Breast epithelium (tissue), 4 donors: ENCODE data around the gene PRPF6. TPM values are rescaled to one million over a fixed set of nuclear protein-coding genes. Genes with fewer than 3 reads are reported as not detected.

Experiments
- DNase-seq, 2 donors: peaks; one replicate each; pipeline ENCODE4 v3.0.0-alpha.2; 2019; ENCODE audit warnings: low spot score in 2 of 2
- H3K27ac ChIP-seq, 2 donors: fragments of 200-600 bp; sonication (generic) in 1 of 2; one replicate each; pipeline ENCODE4 v1.5.1; 2016 to 2019; ENCODE audit warnings: mild to moderate bottlenecking in 1 of 2
- H3K27me3 ChIP-seq, 2 donors: fragments of 200-600 bp; sonication (generic) in 1 of 2; one replicate each; pipeline versions ENCODE4 v1.5.1 to v1.6.0; 2017 to 2019; ENCODE audit warnings: control low read depth in 1 of 2, mild to moderate bottlenecking in 1 of 2
- H3K36me3 ChIP-seq: fragments of 200-600 bp; one replicate; pipeline ENCODE4 v1.5.1; 2019
- H3K4me1 ChIP-seq, 2 donors: fragments of 200-600 bp; sonication (generic); one replicate each; pipeline ENCODE4 v1.5.1; 2016 to 2019; ENCODE audit warnings: control low read depth in 1 of 2
- H3K4me3 ChIP-seq, 3 donors: fragments of 200-600 bp; sonication (generic); 1 replicate in 2 of 3; 2 replicates in 1 of 3; pipeline ENCODE4 v1.5.1; 2016 to 2019; ENCODE audit warnings: mild to moderate bottlenecking in 3 of 3, moderate library complexity in 2 of 3
- H3K9me3 ChIP-seq, 2 donors: fragments of 200-600 bp; sonication (generic) in 1 of 2; one replicate each; pipeline ENCODE4 v1.5.1; 2016 to 2019; ENCODE audit warnings: control low read depth in 1 of 2
- CTCF ChIP-seq, 3 donors: fragments of 450-650 bp; IDR thresholded peaks; one replicate each; pipeline ENCODE4 v1.5.1; 2016 to 2017; ENCODE audit warnings: antibody characterized with exemption in 3 of 3, mild to moderate bottlenecking in 3 of 3, moderate library complexity in 3 of 3
- POLR2A ChIP-seq: fragments of 450-650 bp; IDR thresholded peaks from one replicate; pipeline ENCODE4 v1.6.1; 2016; ENCODE audit warnings: antibody characterized with exemption, mild to moderate bottlenecking, moderate library complexity
- POLR2AphosphoS5 ChIP-seq, 3 donors: sonication (generic); formaldehyde crosslinking; IDR thresholded peaks; one replicate each; pipeline ENCODE4 v1.6.1; 2017; ENCODE audit warnings: antibody characterized with exemption in 3 of 3
- intact Hi-C: fragments of 100-400 bp; cut with DNase I; formaldehyde crosslinking; loops from one replicate; pipeline ENCODE4 v1.15.1; 2023; ENCODE audit warnings: low total_unique reads
- total RNA-seq, 3 donors: library from RNA; depleted of rRNA; stranded (reverse); fragments of >200 nt; gene quantifications; one replicate each; pipeline ENCODE4 v1.1.0, GENCODE V29; 2016

PRPF6 gene
- total RNA-seq, 3 donors from 2014 or later, result 53.9 to 67.5 (median 59.6) TPM

DNA sequence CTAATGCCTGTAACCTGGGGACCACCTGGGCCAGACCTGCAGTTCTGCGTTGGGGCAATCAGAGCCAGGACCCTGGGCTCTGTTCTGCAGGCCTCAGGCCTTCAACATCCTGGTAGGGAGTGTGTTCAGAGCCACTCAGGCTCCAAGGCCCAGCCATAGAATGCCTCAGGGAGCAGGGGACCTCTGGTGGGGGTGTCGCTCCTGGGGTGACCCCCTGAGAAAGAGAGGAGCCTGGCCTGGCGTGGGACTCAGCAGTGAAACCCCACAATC, 37.2 kb upstream of the PRPF6 start:
- H3K4me3 ChIP-seq, result no peak overlapping the region
- no peaks in the 10 kb centered on the region for H3K27me3 ChIP-seq
- no peak for DNase-seq
- no peak for TF ChIP-seq CTCF (IDR thresholded peaks at IDR 0.05)
- TF ChIP-seq POLR2AphosphoS5 (IDR thresholded peaks at IDR 0.05), result no peak
- no peak for TF ChIP-seq POLR2A
- H3K9me3 ChIP-seq, result no peaks in the 10 kb centered on the region
- H3K36me3 ChIP-seq, result peaks cover 10% of the 10 kb centered on the region
- peak overlapping the region in 1 of 2 donors; percentile 88 for H3K27ac ChIP-seq
- peaks cover 7 to 10% of the 10 kb centered on the region in 2 donors for H3K4me1 ChIP-seq
- intact Hi-C loops, result no loop called here

DNA sequence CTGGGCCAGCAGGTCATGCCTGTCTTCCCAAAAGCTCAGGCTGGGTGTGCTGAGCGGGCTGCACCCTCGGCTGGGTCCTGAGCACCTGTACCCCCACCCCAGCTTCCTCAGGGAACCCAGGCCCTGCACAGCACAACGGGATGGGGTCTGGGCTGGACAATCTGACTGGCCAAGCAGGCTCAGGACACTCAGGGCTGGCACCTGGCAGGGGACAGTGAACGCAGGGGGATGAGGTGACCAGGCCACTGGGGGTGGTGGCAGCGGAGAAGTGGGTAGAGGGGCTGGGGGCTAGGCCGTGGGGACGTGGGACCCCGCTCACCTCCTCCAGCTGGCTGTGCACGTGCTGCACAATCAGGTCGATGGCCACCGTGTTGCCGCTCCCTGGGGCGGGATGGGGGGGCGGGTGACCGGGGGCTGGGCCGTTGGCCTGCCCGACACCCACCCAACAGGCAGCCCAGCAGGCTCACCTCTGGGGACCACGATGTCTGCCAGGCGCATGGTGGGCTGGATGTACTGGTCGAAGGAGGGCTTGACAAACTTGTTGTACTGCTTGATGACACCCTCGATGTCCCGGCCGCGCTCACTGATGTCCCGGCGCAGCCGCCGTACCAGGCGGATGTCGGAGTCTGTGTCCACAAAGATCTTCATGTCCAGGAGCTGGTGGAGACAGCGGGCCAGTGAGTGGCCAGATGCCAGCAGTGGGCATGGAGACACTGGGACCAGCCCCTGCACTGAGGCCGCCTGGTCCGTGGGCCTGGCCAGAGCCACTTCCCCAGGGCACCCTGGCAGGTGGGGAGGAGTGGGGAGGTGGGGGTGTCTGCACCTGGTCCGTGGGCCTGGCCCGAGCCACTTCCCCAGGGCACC, 36.6 kb upstream of the PRPF6 start:
- H3K36me3 ChIP-seq, result peaks cover 10% of the 10 kb centered on the region
- H3K27ac ChIP-seq, result peak overlapping the region; percentile 25 to 88
- peaks cover 9 to 14% of the 10 kb centered on the region in 2 donors for H3K4me1 ChIP-seq
- no peak for DNase-seq
- no peaks in the 10 kb centered on the region for H3K9me3 ChIP-seq
- intact Hi-C loops, result no loop called here
- TF ChIP-seq POLR2AphosphoS5 (IDR thresholded peaks at IDR 0.05) (no peak), POLR2A (no peak), CTCF (IDR thresholded peaks at IDR 0.05) (no peak)
- H3K4me3 ChIP-seq, result no peak overlapping the region
- H3K27me3 ChIP-seq, result no peaks in the 10 kb centered on the region

- Histone ChIP-seq H3K27ac (peak overlapping the region in 1 of 2 donors; percentile 88), H3K36me3 (peaks cover 8% of the 10 kb centered on the region), H3K4me3 (no peak overlapping the region), H3K9me3 (no peaks in the 10 kb centered on the region), H3K27me3 (no peaks in the 10 kb centered on the region), H3K4me1 (peaks cover 14 to 19% of the 10 kb centered on the region in 2 donors)
- intact Hi-C loops, result no loop called here
- no peak for DNase-seq
- TF ChIP-seq POLR2AphosphoS5 (IDR thresholded peaks at IDR 0.05) (no peak), CTCF (IDR thresholded peaks at IDR 0.05) (no peak), POLR2A (no peak)
Observed at GRCh38 chr20:63945031-63945658, 35.8 kb upstream of the PRPF6 start.

DNA sequence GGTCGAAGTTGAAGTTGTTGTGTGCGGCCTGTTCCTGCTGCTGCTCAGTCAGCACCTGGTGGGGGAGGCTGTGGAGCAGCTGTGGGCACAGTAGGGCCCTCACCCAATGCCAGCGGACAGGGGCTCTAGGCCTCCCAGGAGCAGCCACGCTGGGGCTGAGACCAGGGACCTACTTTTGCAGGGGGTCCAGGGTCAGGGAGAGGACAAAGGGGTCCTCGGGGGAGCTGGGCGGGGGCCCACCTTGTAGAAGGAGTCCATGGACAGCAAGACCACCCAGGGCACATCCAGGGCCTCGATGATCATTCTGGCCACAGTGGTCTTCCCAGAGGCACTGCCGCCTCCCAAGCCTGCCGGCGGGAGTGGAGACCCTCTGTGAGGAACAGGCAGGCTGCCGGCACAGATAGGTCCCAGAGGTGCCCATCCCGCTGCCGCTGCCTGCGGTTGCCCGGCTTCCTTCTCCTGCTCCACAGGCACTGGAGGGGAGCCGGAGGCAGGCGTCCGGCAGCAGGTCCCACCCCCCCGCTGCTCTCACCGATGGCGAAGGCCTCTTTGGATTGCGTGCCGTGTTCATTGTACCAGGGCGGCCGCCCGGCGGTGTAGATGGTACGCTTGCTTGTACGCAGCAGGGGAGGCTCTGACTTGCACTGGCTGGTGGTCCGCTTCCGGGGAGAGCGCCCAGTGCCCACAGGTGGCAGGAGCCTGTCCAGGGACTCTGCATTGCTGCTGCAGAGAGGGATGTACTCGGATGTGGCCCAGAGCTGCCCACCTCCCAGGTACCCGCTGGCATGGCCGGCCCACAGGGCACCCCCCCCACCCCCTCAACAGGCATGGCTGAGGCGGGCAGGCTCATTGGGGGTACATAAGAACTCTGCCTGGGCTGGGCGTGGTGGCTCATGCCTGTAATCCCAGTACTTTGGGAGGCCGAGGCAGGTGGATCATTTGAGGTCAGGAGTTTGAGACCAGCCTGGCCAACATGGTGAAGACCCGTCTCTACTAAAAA, 34.7 kb upstream of the PRPF6 start:
- Histone ChIP-seq H3K36me3 (no peaks in the 10 kb centered on the region), H3K27me3 (no peaks in the 10 kb centered on the region), H3K27ac (no peak overlapping the region), H3K4me3 (no peak overlapping the region), H3K4me1 (peaks cover 14 to 22% of the 10 kb centered on the region in 2 donors), H3K9me3 (no peaks in the 10 kb centered on the region)
- no peak for TF ChIP-seq CTCF (IDR thresholded peaks at IDR 0.05)
- no peak for TF ChIP-seq POLR2AphosphoS5 (IDR thresholded peaks at IDR 0.05)
- no peak for TF ChIP-seq POLR2A
- DNase-seq, result no peak
- intact Hi-C loops, result no loop called here
